NCI-H1694 (cell line): Measurements from ENCODE around the gene C7orf25.

Experiments
- DNase-seq: peaks from one replicate; lab custom pipeline; 2025; lab: John Stamatoyannopoulos, UW

Gene C7orf25

GRCh38 chr7:42877862-42878261, 34.0 kb downstream of the C7orf25 start:
- no peak for DNase-seq

GRCh38 chr7:42876182-42877068, 35.4 kb downstream of the C7orf25 start:
- DNase-seq: peak; percentile 63

- no peak for DNase-seq
Observed at GRCh38 chr7:42869131-42870020, 42.5 kb downstream of the C7orf25 start.

GRCh38 chr7:42868480-42868879, 43.4 kb downstream of the C7orf25 start:
- no peak for DNase-seq
